PC-3 (cell line): ENCODE data around the gene FTO.

Experiments
- EZH2 ChIP-seq: fragments of 300-600 bp; sonication (generic); IDR thresholded peaks from one replicate; pipeline ENCODE4 v1.6.1; 2017; ENCODE audit warnings: antibody characterized with exemption, mild to moderate bottlenecking, low read length; ENCODE audit not compliant: unreplicated experiment
- EZH2phosphoT487 ChIP-seq: fragments of 300-600 bp; sonication (generic); IDR thresholded peaks from 2 replicates; pipeline ENCODE4 v1.6.1; 2018; ENCODE audit warnings: mild to moderate bottlenecking, antibody characterized with exemption, low read length, borderline replicate concordance
- TF ChIP-seq, protein P1 (sequence below): fragments of 300-600 bp; sonication (generic); conservative IDR thresholded peaks from 2 replicates; pipeline ENCODE4 v1.5.1; 2017; ENCODE audit warnings: antibody characterized with exemption, low read depth, mild to moderate bottlenecking, low read length

GRCh38 chr16:53950677-53951076, 246.7 kb downstream of the FTO start:
- TF ChIP-seq, protein P1, sequence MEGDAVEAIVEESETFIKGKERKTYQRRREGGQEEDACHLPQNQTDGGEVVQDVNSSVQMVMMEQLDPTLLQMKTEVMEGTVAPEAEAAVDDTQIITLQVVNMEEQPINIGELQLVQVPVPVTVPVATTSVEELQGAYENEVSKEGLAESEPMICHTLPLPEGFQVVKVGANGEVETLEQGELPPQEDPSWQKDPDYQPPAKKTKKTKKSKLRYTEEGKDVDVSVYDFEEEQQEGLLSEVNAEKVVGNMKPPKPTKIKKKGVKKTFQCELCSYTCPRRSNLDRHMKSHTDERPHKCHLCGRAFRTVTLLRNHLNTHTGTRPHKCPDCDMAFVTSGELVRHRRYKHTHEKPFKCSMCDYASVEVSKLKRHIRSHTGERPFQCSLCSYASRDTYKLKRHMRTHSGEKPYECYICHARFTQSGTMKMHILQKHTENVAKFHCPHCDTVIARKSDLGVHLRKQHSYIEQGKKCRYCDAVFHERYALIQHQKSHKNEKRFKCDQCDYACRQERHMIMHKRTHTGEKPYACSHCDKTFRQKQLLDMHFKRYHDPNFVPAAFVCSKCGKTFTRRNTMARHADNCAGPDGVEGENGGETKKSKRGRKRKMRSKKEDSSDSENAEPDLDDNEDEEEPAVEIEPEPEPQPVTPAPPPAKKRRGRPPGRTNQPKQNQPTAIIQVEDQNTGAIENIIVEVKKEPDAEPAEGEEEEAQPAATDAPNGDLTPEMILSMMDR, result no peak
- TF ChIP-seq EZH2 (no peak), EZH2phosphoT487 (no peak)
